Prostate gland (tissue), 2 donors: Measurements from ENCODE around the gene GALNTL6.

Experiments
- CTCF ChIP-seq, 4 experiments: fragments of 200-600 bp in 2 of 4; fragments of 450-650 bp in 2 of 4; sonication (generic) in 2 of 4; IDR thresholded peaks; 1 replicate in 3 of 4; 2 replicates in 1 of 4; pipeline ENCODE4 v1.5.1; 2016 to 2019; ENCODE audit warnings: antibody characterized with exemption in 4 of 4, mild to moderate bottlenecking in 2 of 4, moderate library complexity in 2 of 4
- POLR2A ChIP-seq: fragments of 450-650 bp; IDR thresholded peaks from one replicate; pipeline ENCODE4 v1.6.1; 2016; ENCODE audit warnings: antibody characterized with exemption, mild to moderate bottlenecking
- POLR2AphosphoS5 ChIP-seq: sonication (generic); formaldehyde crosslinking; IDR thresholded peaks from one replicate; pipeline ENCODE4 v1.6.1; 2017; ENCODE audit warnings: antibody characterized with exemption

GRCh38 chr4:172997856-172998255, 1184.7 kb downstream of the GALNTL6 start:
- TF ChIP-seq CTCF (IDR thresholded peaks at IDR 0.05) (no peak), POLR2AphosphoS5 (no peak), POLR2A (no peak)
